K562 (cell line): ENCODE results near the gene FUT2. TPM values are rescaled to one million over a fixed set of nuclear protein-coding genes. Genes with fewer than 3 reads are reported as not detected.

Source experiments
- ATAC-seq: fragments of 200-7000 bp; cut with Tn5 transposase; 3 replicates; pipeline ENCODE4 v1.9.1; 2020; ENCODE audit warnings: moderate library complexity
- BruUV-seq: library from RNA; stranded (reverse); fragments of 400-500 nt; replicated peaks from 2 replicates; lab custom pipeline; 2021; lab: Mats Ljungman, UMichigan
- CTCF ChIA-PET: fragments of 300-600 bp; formaldehyde crosslinking; extraction: SDS; loops from one replicate; lab custom pipeline; 2021; ENCODE audit warnings: low intra/inter-chr PET ratio; lab: Yijun Ruan, JAX
- POLR2A ChIA-PET: fragments of 300-600, 350-650 bp; sonication (Branson Sonifier 250); formaldehyde crosslinking; extraction: SDS; loops from one replicate; lab custom pipeline; 2021; ENCODE audit warnings: antibody characterized with exemption, inconsistent platforms; lab: Yijun Ruan, JAX
- DNase-seq, 4 experiments: peaks; one replicate each; pipeline versions ENCODE4 v3.0.0 to v3.0.0-alpha.2; 2011 to 2018; ENCODE audit warnings: low spot score in 3 of 4, mixed read lengths in 3 of 4; ENCODE audit errors: extremely low read depth in 1 of 4
- FAIRE-seq: peaks from 2 replicates; lab custom pipeline; 2011; peaks lifted over from hg19 to GRCh38; lab: Jason Lieb, UNC
- H2AFZ ChIP-seq: 2 replicates; pipeline ENCODE4 v1.6.0; 2011; ENCODE audit warnings: low read depth, low read length, control low read depth, inconsistent platforms
- H3K27ac ChIP-seq: fragments of 200-600 bp; 3 replicates; pipeline ENCODE4 v1.8.0; 2011; ENCODE audit warnings: low read depth, mild to moderate bottlenecking, control low read depth, inconsistent platforms, low read length, moderate library complexity, mixed read lengths; ENCODE audit errors: extremely low read depth
- H3K27me3 ChIP-seq, 2 experiments: fragments of 300-600 bp in 1 of 2; 2 replicates in 1 of 2; 3 replicates in 1 of 2; pipeline versions ENCODE4 v1.6.0 to v1.8.0; 2011; ENCODE audit warnings: inconsistent platforms in 2 of 2, low read length in 2 of 2, mild to moderate bottlenecking in 1 of 2, mixed read lengths in 1 of 2, moderate library complexity in 1 of 2; ENCODE audit not compliant: control insufficient read depth in 2 of 2, insufficient read depth in 2 of 2
- H3K36me3 ChIP-seq: fragments of 300-600 bp; 3 replicates; pipeline ENCODE4 v1.8.0; 2011; ENCODE audit warnings: mild to moderate bottlenecking, low read length, inconsistent platforms; ENCODE audit not compliant: control insufficient read depth, insufficient read depth
- H3K4me1 ChIP-seq, 2 experiments: fragments of 200-600 bp in 1 of 2; replicated peaks in 1 of 2; 2 replicates in 1 of 2; 3 replicates in 1 of 2; pipeline versions ENCODE4 v1.5.1 to v1.8.0; 2011; ENCODE audit warnings: inconsistent platforms in 2 of 2, low read length in 2 of 2, mild to moderate bottlenecking in 1 of 2, mixed read lengths in 1 of 2, moderate library complexity in 1 of 2; ENCODE audit not compliant: control insufficient read depth in 2 of 2, insufficient read depth in 2 of 2
- H3K4me2 ChIP-seq: 2 replicates; pipeline ENCODE4 v1.6.1; 2011; ENCODE audit warnings: low read length, control low read depth, inconsistent platforms, mixed read lengths; ENCODE audit not compliant: insufficient read depth
- H3K4me3 ChIP-seq: fragments of 200-600 bp; sonication (generic), shearing (Covaris generic); 2 replicates; pipeline ENCODE4 v1.5.1; 2016; ENCODE audit warnings: control low read depth, inconsistent platforms
- H3K79me2 ChIP-seq: fragments of 200-600 bp; 3 replicates; pipeline ENCODE4 v1.8.0; 2011; ENCODE audit warnings: low read length, inconsistent platforms; ENCODE audit not compliant: control insufficient read depth, insufficient read depth
- H3K9ac ChIP-seq, 2 experiments: 2 replicates each; pipeline versions ENCODE4 v1.6.0 to v1.6.1; 2011; ENCODE audit warnings: low read depth in 2 of 2, low read length in 2 of 2, control low read depth in 1 of 2, inconsistent platforms in 1 of 2, mild to moderate bottlenecking in 1 of 2, mixed read lengths in 1 of 2; ENCODE audit not compliant: insufficient read depth in 1 of 2
- H3K9me1 ChIP-seq: one replicate; pipeline ENCODE4 v1.6.0; 2011; ENCODE audit warnings: inconsistent platforms, mild to moderate bottlenecking, low read length, moderate library complexity; ENCODE audit not compliant: control insufficient read depth, insufficient read depth
- H3K9me3 ChIP-seq: replicated peaks from 2 replicates; pipeline ENCODE4 v1.5.1; 2011; ENCODE audit warnings: low read depth, low read length, inconsistent platforms; ENCODE audit not compliant: control insufficient read depth, insufficient read depth
- H4K20me1 ChIP-seq: replicated peaks from 2 replicates; pipeline ENCODE4 v1.6.1; 2011; ENCODE audit warnings: low read length, inconsistent platforms, mixed read lengths; ENCODE audit not compliant: control insufficient read depth, insufficient read depth
- BCOR ChIP-seq: fragments of 450-650 bp; IDR thresholded peaks from 2 replicates; pipeline ENCODE4 v1.6.1; 2016
- BMI1 ChIP-seq: fragments of 150-350 bp; IDR thresholded peaks from 2 replicates; pipeline ENCODE4 v1.6.1; 2014; ENCODE audit warnings: low read length
- KDM1A ChIP-seq, 2 experiments: fragments of 450-650 bp; IDR thresholded peaks; 2 replicates each; pipeline ENCODE4 v1.6.1; 2016; ENCODE audit warnings: mild to moderate bottlenecking in 2 of 2
- MTA1 ChIP-seq: fragments of 450-650 bp; IDR thresholded peaks from 2 replicates; pipeline ENCODE4 v1.6.1; 2017; ENCODE audit warnings: borderline replicate concordance
- MYNN ChIP-seq, 2 experiments: sonication (generic); formaldehyde crosslinking in 1 of 2; IDR thresholded peaks; 2 replicates each; pipeline versions ENCODE4 v1.5.0 to v1.6.1; 2016 to 2020; ENCODE audit warnings: antibody characterized with exemption in 1 of 2, missing genetic modification reagents in 1 of 2
- PHF20 ChIP-seq: fragments of 450-650 bp; IDR thresholded peaks from 2 replicates; pipeline ENCODE4 v1.6.1; 2018; ENCODE audit not compliant: partially characterized antibody
- RBM25 ChIP-seq: fragments of 200-400 bp; formaldehyde crosslinking; IDR thresholded peaks from 2 replicates; pipeline ENCODE4 v1.6.1; 2018; ENCODE audit warnings: low read length, low read depth, moderate library complexity; ENCODE audit not compliant: severe bottlenecking
- ZFP36 ChIP-seq: fragments of 150-350 bp; IDR thresholded peaks from 2 replicates; pipeline ENCODE4 v1.6.1; 2018; ENCODE audit warnings: low read length, low read depth; ENCODE audit not compliant: partially characterized antibody
- WGBS: fragments of 100-300 bp; shearing (Covaris generic); methylation state at CpG from one replicate; pipeline ENCODE4 v1.1.6; 2016; ENCODE audit warnings: low coverage, mixed read lengths; ENCODE audit not compliant: insufficient coverage; ENCODE audit errors: missing lambda C conversion rate; 5-methylcytosine and 5-hydroxymethylcytosine counted together
- in situ Hi-C: fragments of 300-500 bp; cut with MboI; formaldehyde crosslinking; loops from 4 replicates; pipeline ENCODE4 v1.15.0; 2018; ENCODE audit warnings: inconsistent platforms, mixed read lengths
- intact Hi-C: fragments of 100-400 bp; cut with micrococcal nuclease; formaldehyde crosslinking; loops from 2 replicates; pipeline ENCODE4 v1.14.2; 2022
- polyA plus RNA-seq, 8 experiments: library from polyadenylated mRNA; depleted of rRNA in 4 of 8; stranded (reverse) in 5 of 8; unstranded in 3 of 8; fragments of >200 nt; fragmentation: Nextera tagmentation in 2 of 8; fragmentation: Illumina TruSeq in 1 of 8; extraction: Ambion mirVana in 2 of 8; extraction: Trizol in 1 of 8; gene quantifications; 2 replicates each; pipeline versions ENCODE4 v1.2.1 to v1.2.3, GENCODE V29; 2011 to 2014; ENCODE audit warnings: inconsistent platforms in 1 of 8, missing spikeins in 1 of 8
- total RNA-seq, 7 experiments: library from RNA; depleted of rRNA in 6 of 7; stranded (reverse); fragments of >200 nt in 6 of 7; fragmentation: Illumina TruSeq in 2 of 7; extraction: Trizol in 2 of 7; gene quantifications; 2 replicates each; pipeline versions ENCODE4 v1.2.1 to v1.2.3, GENCODE V29; 2011 to 2021; ENCODE audit warnings: low replicate concordance in 1 of 7

The FUT2 gene
- total and polyA plus RNA-seq, 9 of the 15 experiments (the other 6 are each of a cell fraction or from before 2014, with no cell fraction given) = 0.03 to 0.04 TPM; not detected in 7

DNA sequence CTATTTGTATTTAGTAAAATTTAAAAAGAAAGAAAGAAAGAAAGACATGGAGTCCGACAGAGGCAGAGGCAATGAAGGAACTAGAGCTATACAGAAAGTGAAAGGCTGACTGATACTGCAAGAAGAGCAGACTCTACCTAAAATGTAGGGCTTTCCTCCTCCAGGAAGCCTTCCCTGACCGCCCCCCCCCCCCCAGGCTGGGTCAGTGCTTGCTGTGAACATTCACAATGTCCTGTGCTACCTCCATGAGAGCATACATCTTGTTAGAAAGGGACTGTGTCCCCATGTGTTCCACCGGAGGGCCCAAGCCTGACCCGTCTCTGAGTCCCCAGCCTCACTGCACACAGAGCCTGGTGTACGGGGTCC lies 44.1 kb upstream of the FUT2 start:
- ChIA-PET CTCF (no interaction called here), POLR2A (interaction anchor here (0.7 kb wide), 1 partner anchor 89 kb away, joined by 3 read pairs; no protein-coding TSS in a partner anchor)
- no peaks in the 10 kb centered on the region for H4K20me1 ChIP-seq
- peaks cover 21 to 56% of the 10 kb centered on the region in 2 experiments for H3K4me1 ChIP-seq
- peak overlapping the region; percentile 82 for H2AFZ ChIP-seq
- no TSS peak for BruUV-seq
- peak; percentile 23 for FAIRE-seq
- H3K4me3 ChIP-seq = no peak overlapping the region
- WGBS = 54% methylated on average over 5 of the region's 5 CpGs
- H3K9me1 ChIP-seq = no peaks in the 10 kb centered on the region
- no peaks in the 10 kb centered on the region for H3K9me3 ChIP-seq
- TF ChIP-seq MYNN (IDR thresholded peaks at IDR 0.05) (no peak), MYNN (CRISPR knock-in tag; IDR thresholded peaks at IDR 0.05) (no peak), PHF20 (peak; percentile 10), MTA1 (no peak), RBM25 (peak; percentile 38), ZFP36 (peak; percentile 93), KDM1A (IDR thresholded peaks at IDR 0.05) (peak in 1 of 2 experiments; percentile 12; a peak in 1 of 4 replicates), BCOR (peak; percentile 86), BMI1 (no peak)
- peak overlapping the region; percentile 27; the same call in 1 of the 2 replicates for H3K4me2 ChIP-seq
- no peaks in the 10 kb centered on the region for H3K79me2 ChIP-seq
- no peaks in the 10 kb centered on the region for H3K36me3 ChIP-seq
- intact Hi-C loops (no loop called here), in situ Hi-C loops (no loop called here)
- ATAC-seq = peak; percentile 27
- H3K27me3 ChIP-seq = no peaks in the 10 kb centered on the region
- H3K9ac ChIP-seq = peak overlapping the region in 1 of 2 experiments; percentile 83; a peak in 2 of 4 replicates
- DNase-seq = no peak
- H3K27ac ChIP-seq = no peak overlapping the region; the same call in 2 of the 3 replicates
